Melanocyte of skin (primary cell): ENCODE results near the gene ME3. TPM values are rescaled to one million over a fixed set of nuclear protein-coding genes. Genes with fewer than 3 reads are reported as not detected.

Experiments used
- total RNA-seq, 2 donors: library from RNA; depleted of rRNA; stranded (reverse); fragments of >200 nt; gene quantifications; 2 replicates each; pipeline ENCODE4 v1.2.3, GENCODE V29; 2012

The ME3 gene
- total RNA-seq = 1 to 10 TPM; 1.4 to 3.3 TPM

DNA sequence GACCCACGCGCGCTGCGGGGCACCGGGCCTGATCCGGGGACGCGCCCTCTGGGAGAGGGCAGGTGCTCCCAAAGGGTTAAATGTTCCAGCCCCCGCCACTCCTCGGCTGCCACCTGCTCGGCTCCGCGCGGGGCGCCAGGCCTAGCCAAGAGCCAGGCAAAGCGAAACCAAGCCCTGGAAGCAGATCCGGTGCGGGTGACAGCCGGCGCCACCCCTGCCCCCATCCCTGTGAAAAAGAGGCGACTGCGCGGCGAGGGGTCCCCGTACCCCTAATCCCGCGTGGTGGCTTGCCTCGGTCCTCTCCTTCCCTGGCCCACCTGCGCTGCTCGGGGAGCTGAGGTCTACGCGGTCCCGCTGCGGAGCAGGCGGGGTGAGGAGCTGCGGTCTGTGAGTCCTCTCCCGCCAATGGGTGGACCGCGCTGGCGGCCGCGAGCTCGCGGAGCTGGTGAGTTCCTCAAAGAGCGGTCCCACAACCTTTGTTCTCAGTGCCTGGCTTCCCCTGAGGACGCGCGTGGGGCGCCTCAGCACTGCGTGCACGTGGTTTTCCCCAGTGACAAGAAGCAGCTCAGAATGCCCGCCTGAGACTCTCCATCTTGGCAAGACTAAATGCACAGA is at the start of gene ME3:
ME3 (minus strand) TSS at position 610 of the 615 bp plus-strand sequence.

Other genes starting within 250 kb of the ME3 start
- 10 to 100 TPM; 46.8 to 68.3 TPM for gene PRSS23, start 127.9 kb upstream of the ME3 start, total RNA-seq